IPS-20b (cell line): ENCODE measurements around the gene CCDC24.

Source experiments
- H3K27ac ChIP-seq: one replicate; pipeline ENCODE4 v1.5.1; 2013; ENCODE audit warnings: low read length
- H3K27me3 ChIP-seq: 2 replicates; pipeline ENCODE4 v1.6.1; 2013; ENCODE audit warnings: mild to moderate bottlenecking, low read length, inconsistent platforms; ENCODE audit not compliant: insufficient read depth
- H3K36me3 ChIP-seq: 2 replicates; pipeline ENCODE4 v1.6.1; 2013; ENCODE audit warnings: low read depth, mild to moderate bottlenecking, inconsistent platforms, low read length, moderate library complexity; ENCODE audit not compliant: insufficient read depth
- H3K4me1 ChIP-seq: 2 replicates; pipeline ENCODE4 v1.6.1; 2013; ENCODE audit warnings: mild to moderate bottlenecking, control low read depth, inconsistent platforms, low read length, moderate library complexity; ENCODE audit not compliant: insufficient read depth
- H3K4me3 ChIP-seq: 2 replicates; pipeline ENCODE4 v1.5.1; 2013; ENCODE audit warnings: mild to moderate bottlenecking, low read length, inconsistent platforms
- H3K9ac ChIP-seq: 2 replicates; pipeline ENCODE4 v1.6.1; 2013; ENCODE audit warnings: low read depth, mild to moderate bottlenecking, inconsistent platforms, low read length, moderate library complexity
- H3K9me3 ChIP-seq: 2 replicates; pipeline ENCODE4 v1.6.1; 2013; ENCODE audit warnings: mild to moderate bottlenecking, low read depth, low read length, inconsistent platforms; ENCODE audit not compliant: insufficient read depth

Gene CCDC24

DNA sequence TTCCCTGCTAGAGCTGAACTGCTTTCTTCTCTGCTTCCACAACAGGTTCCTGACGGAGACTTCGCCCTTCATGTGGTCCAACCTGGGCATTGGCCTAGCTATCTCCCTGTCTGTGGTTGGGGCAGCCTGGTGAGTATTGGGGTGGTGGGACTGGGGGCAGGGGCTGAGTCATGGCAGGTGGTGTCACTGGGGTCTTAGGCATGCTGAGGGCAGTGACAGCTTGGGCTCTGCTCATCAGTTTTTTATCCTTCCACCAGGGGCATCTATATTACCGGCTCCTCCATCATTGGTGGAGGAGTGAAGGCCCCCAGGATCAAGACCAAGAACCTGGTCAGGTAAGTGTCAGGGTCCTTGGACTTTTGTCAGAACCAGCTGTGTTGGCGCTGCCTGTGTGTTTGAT lies 15.4 kb upstream of the CCDC24 start:
- H3K27me3 ChIP-seq = no peaks in the 10 kb centered on the region
- H3K27ac ChIP-seq = no peak overlapping the region
- H3K9ac ChIP-seq = peak overlapping the region; percentile 88
- H3K36me3 ChIP-seq = peaks cover 47% of the 10 kb centered on the region
- H3K4me1 ChIP-seq = peaks cover 7% of the 10 kb centered on the region; the same call in 1 of the 2 replicates
- peak overlapping the region; percentile 92 for H3K4me3 ChIP-seq
- no peaks in the 10 kb centered on the region for H3K9me3 ChIP-seq

- H3K27ac ChIP-seq = no peak overlapping the region
- H3K4me3 ChIP-seq = no peak overlapping the region
- H3K27me3 ChIP-seq = no peaks in the 10 kb centered on the region
- no peaks in the 10 kb centered on the region for H3K9me3 ChIP-seq
- no peak overlapping the region for H3K9ac ChIP-seq
- peaks cover 45% of the 10 kb centered on the region for H3K36me3 ChIP-seq
- H3K4me1 ChIP-seq = peaks cover 7% of the 10 kb centered on the region; the same call in 1 of the 2 replicates
Observed at GRCh38 chr1:43976890-43977289, 14.5 kb upstream of the CCDC24 start.

DNA sequence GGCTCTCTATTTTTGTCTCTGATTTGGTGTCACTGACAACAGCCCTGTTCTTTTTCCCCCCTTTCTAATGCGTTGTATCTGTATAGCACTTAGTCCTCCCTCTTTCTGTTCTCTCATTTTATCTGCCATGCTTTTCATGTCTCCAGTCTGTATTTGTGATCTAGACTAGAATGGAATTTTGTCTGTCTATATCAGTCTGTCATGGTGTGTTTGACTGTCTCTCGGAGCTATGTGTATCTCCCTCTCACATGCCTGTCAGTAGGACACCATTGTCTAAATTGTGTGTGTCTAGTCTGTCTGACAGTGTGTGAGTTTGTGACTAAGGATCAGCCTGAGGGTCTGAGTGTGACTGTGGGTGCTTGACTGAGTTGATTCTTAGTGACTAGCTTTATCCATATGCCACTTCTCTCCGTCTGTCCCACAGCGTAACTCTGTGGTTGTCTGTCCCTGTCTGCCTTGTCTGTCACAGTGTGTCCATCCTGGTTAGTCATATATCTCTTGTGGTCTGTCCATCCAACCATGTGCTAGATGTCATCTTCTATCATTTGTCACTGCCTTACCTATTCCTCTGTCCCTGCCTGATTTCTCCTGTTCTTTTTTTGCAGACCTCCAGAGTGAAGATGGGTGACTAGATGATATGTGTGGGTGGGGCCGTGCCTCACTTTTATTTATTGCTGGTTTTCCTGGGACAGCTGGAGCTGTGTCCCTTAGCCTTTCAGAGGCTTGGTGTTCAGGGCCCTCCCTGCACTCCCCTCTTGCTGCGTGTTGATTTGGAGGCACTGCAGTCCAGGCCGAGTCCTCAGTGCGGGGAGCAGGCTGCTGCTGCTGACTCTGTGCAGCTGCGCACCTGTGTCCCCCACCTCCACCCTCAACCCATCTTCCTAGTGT lies 13.8 kb upstream of the CCDC24 start:
- Histone ChIP-seq H3K4me3 (peak overlapping the region; percentile 90; the same call in 1 of the 2 replicates), H3K36me3 (peaks cover 42% of the 10 kb centered on the region), H3K27ac (no peak overlapping the region), H3K9me3 (no peaks in the 10 kb centered on the region), H3K4me1 (peaks cover 7% of the 10 kb centered on the region; the same call in 1 of the 2 replicates), H3K27me3 (no peaks in the 10 kb centered on the region), H3K9ac (no peak overlapping the region)

DNA sequence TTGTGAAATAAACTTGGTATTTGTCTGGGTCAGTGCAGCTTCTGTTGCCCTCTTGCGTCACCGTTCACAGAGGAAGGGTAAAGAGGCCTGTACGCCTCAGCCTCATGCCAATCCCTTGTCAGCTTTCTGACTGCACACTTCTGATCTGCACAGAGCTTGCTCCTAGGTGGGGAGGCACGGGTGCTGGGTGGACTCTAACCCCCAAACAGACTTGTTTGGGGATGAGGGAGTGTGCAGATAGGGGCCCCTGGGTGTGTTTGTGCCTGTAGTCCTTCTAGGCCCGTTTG lies 13.2 kb upstream of the CCDC24 start:
- Histone ChIP-seq H3K4me1 (peaks cover 7% of the 10 kb centered on the region; the same call in 1 of the 2 replicates), H3K27ac (no peak overlapping the region), H3K36me3 (peaks cover 37% of the 10 kb centered on the region), H3K27me3 (no peaks in the 10 kb centered on the region), H3K9me3 (no peaks in the 10 kb centered on the region), H3K9ac (peak overlapping the region; percentile 86; the same call in 1 of the 2 replicates), H3K4me3 (peak overlapping the region; percentile 90)

GRCh38 chr1:43978551-43979260 lies 12.7 kb upstream of the CCDC24 start, which contains the start of gene B4GALT2:
TSS of gene B4GALT2 (plus strand) at chr1:43979210. CDS start at chr1:43981161, 1,951 bp downstream.
- Histone ChIP-seq H3K4me3 (peak within 1 kb of the TSS; percentile 90), H3K9me3 (no peaks in the 10 kb centered on the region), H3K27me3 (no peaks in the 10 kb centered on the region), H3K9ac (peak within 1 kb of the TSS; percentile 89), H3K27ac (no peak within 1 kb of the TSS), H3K36me3 (peaks cover 35% of the 10 kb centered on the region), H3K4me1 (peaks cover 7% of the 10 kb centered on the region; the same call in 1 of the 2 replicates)

DNA sequence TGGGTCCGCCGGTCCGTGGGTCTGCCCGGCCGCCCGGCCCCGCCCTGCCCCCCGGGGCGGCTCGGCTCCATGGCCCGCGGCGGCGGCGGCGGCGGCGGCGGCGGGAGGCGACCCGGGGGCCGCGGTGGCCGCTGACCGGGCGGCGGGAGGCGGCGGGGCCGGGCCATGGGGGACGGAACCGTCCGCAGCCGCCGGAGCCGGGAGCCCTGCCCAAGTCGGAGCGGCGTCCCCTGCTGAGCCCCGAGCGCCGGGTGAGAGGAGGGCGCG lies 12.2 kb upstream of the CCDC24 start:
- Histone ChIP-seq H3K27me3 (no peaks in the 10 kb centered on the region), H3K9ac (peak overlapping the region; percentile 89; the same call in 1 of the 2 replicates), H3K4me1 (peaks cover 7% of the 10 kb centered on the region; the same call in 1 of the 2 replicates), H3K27ac (no peak overlapping the region), H3K4me3 (peak overlapping the region; percentile 73; the same call in 1 of the 2 replicates), H3K9me3 (no peaks in the 10 kb centered on the region), H3K36me3 (peaks cover 35% of the 10 kb centered on the region)

GRCh38 chr1:43979528-43980254 lies 11.7 kb upstream of the CCDC24 start:
- Histone ChIP-seq H3K4me1 (peaks cover 7% of the 10 kb centered on the region; the same call in 1 of the 2 replicates), H3K9me3 (no peaks in the 10 kb centered on the region), H3K36me3 (peaks cover 40% of the 10 kb centered on the region), H3K9ac (peak overlapping the region; percentile 89), H3K4me3 (peak overlapping the region; percentile 73), H3K27me3 (no peaks in the 10 kb centered on the region), H3K27ac (no peak overlapping the region)

DNA sequence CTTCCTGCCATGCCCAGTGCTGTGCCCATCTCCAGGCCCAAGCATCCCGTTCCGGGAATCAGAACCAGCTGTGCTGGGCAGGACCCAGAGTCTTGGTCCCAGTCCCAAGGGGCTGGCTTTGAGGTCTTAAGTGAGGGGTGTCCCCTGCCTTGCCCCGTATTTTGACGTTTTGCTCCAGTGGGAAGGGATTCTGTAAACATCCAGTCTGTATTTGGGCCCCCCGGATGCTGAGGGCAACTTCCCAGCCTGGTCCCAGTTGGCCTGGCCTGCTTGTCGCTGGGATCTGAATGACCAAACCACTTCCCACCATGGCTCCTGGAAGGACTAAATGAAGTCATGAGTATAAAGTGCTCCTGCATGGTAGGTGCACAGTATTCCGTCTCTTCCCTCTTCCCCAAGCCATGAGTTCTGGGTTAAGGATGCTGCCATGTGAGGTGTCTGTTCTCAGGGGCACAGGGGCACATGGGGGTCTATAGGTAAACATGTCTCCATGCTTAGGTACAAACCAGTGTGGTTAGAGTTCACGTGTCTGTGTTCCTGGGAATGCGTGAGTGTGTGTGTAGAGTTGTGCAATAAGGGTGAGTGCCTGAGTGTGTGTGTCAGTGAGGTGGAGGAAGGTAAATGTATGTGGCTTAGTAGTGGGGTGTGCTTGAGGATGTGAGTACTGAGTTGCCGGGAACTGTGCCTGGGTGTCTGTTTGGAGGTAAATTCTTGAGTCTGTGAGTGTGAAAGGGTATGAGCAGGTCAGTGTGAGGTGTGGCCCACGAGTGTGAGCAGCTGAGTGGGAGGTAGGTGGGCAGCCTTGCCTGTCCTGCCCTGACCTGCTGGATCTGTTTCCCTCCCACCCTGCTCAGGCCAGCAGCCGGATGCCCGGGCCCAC lies 10.9 kb upstream of the CCDC24 start:
- Histone ChIP-seq H3K9me3 (no peaks in the 10 kb centered on the region), H3K4me1 (peaks cover 7% of the 10 kb centered on the region; the same call in 1 of the 2 replicates), H3K36me3 (peaks cover 47% of the 10 kb centered on the region), H3K4me3 (peak overlapping the region; percentile 73), H3K27ac (no peak overlapping the region), H3K9ac (peak overlapping the region; percentile 89), H3K27me3 (no peaks in the 10 kb centered on the region)

DNA sequence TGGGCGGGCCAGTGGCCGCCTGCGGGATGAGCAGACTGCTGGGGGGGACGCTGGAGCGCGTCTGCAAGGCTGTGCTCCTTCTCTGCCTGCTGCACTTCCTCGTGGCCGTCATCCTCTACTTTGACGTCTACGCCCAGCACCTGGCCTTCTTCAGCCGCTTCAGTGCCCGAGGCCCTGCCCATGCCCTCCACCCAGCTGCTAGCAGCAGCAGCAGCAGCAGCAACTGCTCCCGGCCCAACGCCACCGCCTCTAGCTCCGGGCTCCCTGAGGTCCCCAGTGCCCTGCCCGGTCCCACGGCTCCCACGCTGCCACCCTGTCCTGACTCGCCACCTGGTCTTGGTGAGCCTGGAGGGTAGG lies 10.3 kb upstream of the CCDC24 start:
- no peak overlapping the region for H3K27ac ChIP-seq
- H3K36me3 ChIP-seq = peaks cover 49% of the 10 kb centered on the region
- H3K27me3 ChIP-seq = no peaks in the 10 kb centered on the region
- peaks cover 7% of the 10 kb centered on the region; the same call in 1 of the 2 replicates for H3K4me1 ChIP-seq
- H3K4me3 ChIP-seq = no peak overlapping the region
- H3K9ac ChIP-seq = no peak overlapping the region
- H3K9me3 ChIP-seq = no peaks in the 10 kb centered on the region

- Histone ChIP-seq H3K9ac (no peak overlapping the region), H3K9me3 (no peaks in the 10 kb centered on the region), H3K27ac (no peak overlapping the region), H3K4me3 (no peak overlapping the region), H3K36me3 (peaks cover 49% of the 10 kb centered on the region), H3K4me1 (peaks cover 7% of the 10 kb centered on the region; the same call in 1 of the 2 replicates), H3K27me3 (no peaks in the 10 kb centered on the region)
Observed at GRCh38 chr1:43981636-43982035, 9.8 kb upstream of the CCDC24 start.

DNA sequence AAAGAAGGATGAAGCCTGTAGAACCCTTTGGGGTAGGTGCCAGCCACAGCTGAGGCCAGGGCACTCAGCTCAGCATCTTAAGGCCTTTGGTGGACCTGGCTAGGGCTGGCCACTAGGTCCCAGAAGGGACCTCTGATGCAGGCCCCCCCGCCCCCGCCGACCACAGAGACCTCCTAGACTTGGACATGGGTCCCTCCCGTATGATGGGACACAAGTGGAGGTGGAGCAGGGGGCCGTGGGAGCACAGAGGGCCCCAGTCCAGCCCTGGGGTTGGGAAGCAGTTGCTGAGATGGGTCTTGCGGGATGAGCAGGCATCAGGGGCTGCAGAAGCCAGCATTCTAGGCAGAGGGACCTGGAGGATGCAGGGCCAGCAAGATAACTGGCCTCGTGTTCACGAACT lies 9.2 kb upstream of the CCDC24 start:
- Histone ChIP-seq H3K36me3 (peaks cover 44% of the 10 kb centered on the region), H3K27ac (no peak overlapping the region), H3K9me3 (no peaks in the 10 kb centered on the region), H3K4me1 (peaks cover 7% of the 10 kb centered on the region; the same call in 1 of the 2 replicates), H3K27me3 (no peaks in the 10 kb centered on the region), H3K9ac (no peak overlapping the region), H3K4me3 (no peak overlapping the region)
